DLD1 (cell line): ENCODE measurements around the gene ARR3.
"Not testable (repeated sequence)": the region's sequence is repeated elsewhere in the genome, so short reads cannot be mapped to it uniquely, and the experiment has no call there.

Experiments
- in situ Hi-C: cut with HindIII; loops from 2 replicates; pipeline ENCODE4 v1.10.0; 2017; ENCODE audit warnings: low sequenced_read_pairs

ARR3 gene

DNA sequence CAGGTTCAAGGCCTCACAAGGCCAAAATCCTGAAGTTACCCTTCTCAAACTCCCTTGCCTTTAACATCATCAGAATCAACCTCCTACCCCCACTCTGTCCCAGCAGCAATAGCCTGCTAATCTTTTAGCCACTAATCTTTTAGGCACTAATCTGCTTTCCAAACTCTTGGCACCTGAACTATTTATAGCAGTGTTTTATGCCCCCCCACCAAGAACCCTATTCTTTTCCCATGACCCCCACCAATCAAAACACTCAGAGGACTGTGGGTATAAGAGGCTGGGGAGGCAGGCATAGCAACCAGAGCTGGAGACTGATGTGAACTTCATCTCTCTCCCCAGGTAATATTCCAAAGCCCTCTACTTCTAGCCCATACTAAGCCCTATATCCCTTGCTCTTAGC, at the start of gene ARR3:
TSS of gene ARR3 (plus strand) at position 301 of the 400 bp plus-strand sequence. CDS start 1,052 bp downstream, outside the sequence.
- in situ Hi-C loops, result no loop called here

GRCh38 chrX:70219938-70220764, 48.0 kb upstream of the ARR3 start:
- in situ Hi-C loops, result no loop called here

- in situ Hi-C loops, result no loop called here
Observed at GRCh38 chrX:70226048-70226447, 42.1 kb upstream of the ARR3 start.

DNA sequence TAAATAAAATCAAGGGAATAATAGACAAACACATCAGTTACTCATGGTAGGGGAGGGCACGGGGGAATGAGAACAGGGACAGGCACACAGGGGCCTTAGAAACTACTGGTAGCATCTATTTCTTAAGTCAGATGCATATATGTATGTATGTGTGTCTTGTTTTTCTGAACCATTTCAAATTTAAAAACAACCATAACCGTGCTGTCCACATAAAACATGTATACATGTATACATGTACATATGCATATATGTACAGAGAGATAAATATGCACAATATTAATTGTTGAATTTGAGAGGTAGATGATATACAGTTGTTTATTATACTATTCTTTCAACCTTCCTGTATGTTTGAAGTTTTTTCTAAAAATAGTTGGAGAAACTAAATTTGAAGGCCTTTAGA, 41.4 kb upstream of the ARR3 start:
- in situ Hi-C loops, result no loop called here

GRCh38 chrX:70231666-70232065, 36.5 kb upstream of the ARR3 start:
- in situ Hi-C loops, result no loop called here

DNA sequence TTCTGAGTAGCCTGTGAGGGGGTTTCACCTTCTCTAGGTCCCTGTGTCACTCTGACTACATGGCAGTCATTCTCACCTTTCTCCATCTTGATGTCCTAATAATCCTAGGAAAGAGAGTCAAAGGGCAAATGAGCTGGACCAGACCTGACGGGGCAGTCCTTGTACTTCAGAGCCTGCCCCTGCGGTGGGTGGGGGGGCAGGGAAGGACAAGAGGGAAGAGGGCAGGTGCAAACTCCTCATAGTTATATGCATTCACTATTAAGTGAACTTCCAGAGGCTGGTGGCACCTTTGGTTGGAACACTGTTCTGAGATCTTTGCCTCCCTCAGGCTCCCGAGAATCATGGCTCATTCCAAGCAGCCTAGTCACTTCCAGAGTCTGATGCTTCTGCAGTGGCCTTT, 33.8 kb upstream of the ARR3 start, which contains the start of gene AWAT1:
TSS of gene AWAT1 (plus strand) at position 301 of the 400 bp plus-strand sequence. CDS start at position 342, 41 bp downstream.
- in situ Hi-C loops, result no loop called here

DNA sequence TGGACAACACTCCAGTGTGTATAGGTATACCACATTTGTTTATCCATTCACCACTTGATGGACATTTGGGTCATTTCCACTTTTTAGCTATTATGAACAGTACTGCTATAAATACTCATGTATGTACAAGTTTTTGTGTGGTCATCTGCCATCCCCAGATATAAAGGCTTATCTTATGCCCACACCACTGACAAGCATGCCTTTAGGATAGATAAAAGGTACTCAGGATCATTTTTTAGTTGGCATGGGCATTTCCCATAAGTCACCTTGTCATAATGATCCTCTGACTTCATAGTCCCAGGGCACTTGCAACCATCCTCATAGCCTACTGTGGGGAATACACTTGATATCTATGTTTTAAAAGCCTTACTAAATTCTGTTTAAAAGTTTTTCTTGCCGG, 27.4 kb upstream of the ARR3 start:
- in situ Hi-C loops, result no loop called here

- in situ Hi-C loops, result no loop called here
Observed at GRCh38 chrX:70241501-70241900, 26.6 kb upstream of the ARR3 start.

GRCh38 chrX:70243601-70244000, 24.5 kb upstream of the ARR3 start:
- in situ Hi-C loops, result not testable (repeated sequence)

GRCh38 chrX:70244881-70245280, 23.3 kb upstream of the ARR3 start:
- in situ Hi-C loops, result no loop called here

GRCh38 chrX:70247252-70247651, 20.9 kb upstream of the ARR3 start:
- in situ Hi-C loops, result no loop called here

- in situ Hi-C loops, result no loop called here
Observed at GRCh38 chrX:70252491-70252890, 15.6 kb upstream of the ARR3 start.

GRCh38 chrX:70253377-70254062, 14.6 kb upstream of the ARR3 start:
- in situ Hi-C loops, result no loop called here

DNA sequence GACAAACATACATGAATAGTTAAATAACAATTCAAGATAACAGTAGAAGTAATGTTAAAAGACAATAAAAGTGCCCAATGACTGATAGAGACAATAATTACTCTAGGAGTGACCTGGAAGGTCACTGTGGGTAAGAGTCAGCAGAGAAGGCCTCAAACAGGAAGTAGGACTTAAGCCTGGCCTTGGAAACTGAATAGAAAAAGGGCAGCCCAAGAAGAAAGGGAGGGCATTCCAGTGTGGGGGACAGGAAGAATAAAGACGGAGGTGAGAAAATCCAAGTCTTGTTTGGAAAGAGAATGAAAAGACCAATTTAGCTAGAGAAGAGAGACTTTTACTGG, 14.1 kb upstream of the ARR3 start:
- in situ Hi-C loops, result no loop called here

GRCh38 chrX:70254909-70255308, 13.2 kb upstream of the ARR3 start:
- in situ Hi-C loops, result no loop called here

DNA sequence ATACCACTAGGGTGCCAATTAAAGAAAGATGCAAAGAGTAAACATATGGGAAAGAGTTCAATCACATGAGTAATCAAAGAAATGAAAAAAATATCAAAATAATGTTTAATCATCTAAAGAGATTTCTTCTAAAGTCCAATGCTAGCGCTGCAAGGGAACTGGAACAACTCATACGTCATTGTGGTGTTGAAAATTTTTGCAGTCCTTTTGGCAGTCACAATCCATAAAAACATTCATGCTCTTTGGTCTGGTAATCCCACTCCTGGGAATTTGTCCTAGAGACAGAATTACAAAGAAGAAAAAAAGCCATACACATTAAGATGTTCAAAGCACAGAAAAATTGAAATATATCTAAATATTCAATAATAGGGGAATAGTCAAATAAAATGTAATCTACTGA, 12.7 kb upstream of the ARR3 start:
- in situ Hi-C loops, result no loop called here

DNA sequence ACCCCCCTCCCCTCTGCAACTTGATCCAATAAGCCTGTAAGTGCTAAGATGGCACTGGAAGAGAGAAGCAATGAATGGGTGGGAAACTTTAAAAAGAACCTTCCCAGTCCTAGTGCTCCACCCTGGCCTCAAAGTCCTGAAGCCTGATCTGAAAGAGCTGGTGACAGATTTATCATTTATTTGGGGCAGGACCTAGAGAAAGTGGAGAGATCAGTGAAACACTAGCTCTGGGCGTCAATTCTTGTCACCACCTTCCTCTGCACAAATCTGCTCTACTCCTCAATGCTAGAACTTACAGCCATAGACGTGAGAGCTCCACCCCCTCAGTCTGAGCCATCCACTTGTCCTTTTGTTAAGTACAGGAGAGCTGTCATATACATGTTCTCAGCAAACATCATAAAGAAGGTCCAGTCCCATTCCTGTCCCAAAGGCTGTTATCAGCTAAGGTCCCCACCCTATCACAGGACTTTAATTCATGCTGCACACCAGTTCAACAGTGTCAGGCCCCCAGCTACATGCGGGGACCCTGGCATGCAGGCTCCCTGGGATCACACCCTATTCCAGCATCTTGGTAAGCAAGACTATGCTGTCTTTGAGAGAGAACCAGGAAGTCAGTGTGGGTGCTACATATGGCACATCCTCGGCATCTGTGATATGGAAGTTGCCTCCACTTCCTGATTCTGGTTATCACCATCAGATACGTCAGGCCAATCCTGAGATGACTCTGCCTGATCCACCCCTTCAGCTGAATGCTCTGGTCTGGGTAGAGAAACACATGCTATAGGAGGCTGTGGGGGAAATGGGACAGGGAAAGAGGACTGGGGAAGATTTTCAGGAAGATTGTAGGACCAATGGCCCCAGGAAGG, 10.5 kb upstream of the ARR3 start:
- in situ Hi-C loops, result no loop called here

DNA sequence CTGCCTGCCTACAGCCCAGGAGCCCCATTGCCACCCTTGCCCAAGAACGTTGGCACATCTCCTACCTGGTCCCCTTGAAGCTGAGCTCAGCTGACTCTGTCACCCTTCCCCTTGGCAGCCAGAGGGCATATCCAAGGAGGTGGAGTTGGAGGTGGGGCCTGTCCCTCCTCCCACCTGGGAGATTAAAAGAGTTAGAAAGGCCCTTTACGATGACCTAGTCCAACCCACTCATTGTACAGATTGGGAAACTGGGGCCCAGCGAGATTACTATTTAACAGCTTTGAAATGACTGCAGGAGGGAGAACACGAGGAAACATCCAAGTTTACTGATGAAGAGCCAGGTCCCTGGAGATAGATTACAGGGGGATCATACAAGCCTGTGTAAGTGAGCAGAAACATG, 8.0 kb upstream of the ARR3 start, which contains the start of gene P2RY4:
TSS of gene P2RY4 (minus strand) at position 101 of the 400 bp plus-strand sequence. CDS start 580 bp downstream, outside the sequence.
- in situ Hi-C loops, result no loop called here

GRCh38 chrX:70262952-70263567, 5.1 kb upstream of the ARR3 start:
- in situ Hi-C loops, result no loop called here

- in situ Hi-C loops, result no loop called here
Observed at GRCh38 chrX:70264784-70265183, 3.4 kb upstream of the ARR3 start.

DNA sequence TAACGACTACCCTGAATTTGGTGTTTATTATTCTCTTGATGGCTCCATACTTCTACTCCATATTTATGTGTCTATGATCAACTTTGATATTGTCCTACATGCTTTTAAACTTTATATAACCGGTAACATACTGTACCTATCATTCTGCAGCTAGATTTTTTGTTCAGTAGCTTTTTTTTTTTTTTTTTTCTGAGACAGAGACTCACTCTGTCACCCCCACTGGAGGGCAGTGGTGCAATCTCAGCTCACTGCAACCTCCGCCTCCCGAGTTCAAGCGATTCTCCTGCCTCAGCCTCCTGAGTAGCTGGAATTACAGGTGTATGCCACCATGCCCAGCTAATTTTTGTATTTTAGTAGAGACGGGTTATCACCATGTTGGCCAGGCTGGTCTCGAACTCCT, 5.9 kb downstream of the ARR3 start:
- in situ Hi-C loops, result not testable (repeated sequence)
